Spleen (tissue), 11 donors: ENCODE results near the gene JSRP1. TPM values are rescaled to one million over a fixed set of nuclear protein-coding genes. Genes with fewer than 3 reads are reported as not detected.

Experiments
- DNase-seq: peaks from one replicate; pipeline ENCODE4 v3.0.0-alpha.2; 2020
- H3K27ac ChIP-seq, 8 donors: fragments of 200-600 bp; sonication (generic) in 7 of 8; 1 replicate in 4 of 8; 2 replicates in 4 of 8; pipeline versions ENCODE4 v1.5.0 to v1.8.0; 2016 to 2021; ENCODE audit warnings: inconsistent platforms in 4 of 8, mild to moderate bottlenecking in 4 of 8, moderate library complexity in 1 of 8
- H3K27me3 ChIP-seq, 7 donors: fragments of 200-600 bp; sonication (generic) in 6 of 7; replicated peaks in 1 of 7; 1 replicate in 4 of 7; 2 replicates in 3 of 7; pipeline versions ENCODE4 v1.5.0 to v1.8.0; 2016 to 2021; ENCODE audit warnings: inconsistent platforms in 3 of 7, mild to moderate bottlenecking in 1 of 7
- H3K36me3 ChIP-seq, 6 donors: fragments of 200-600 bp; sonication (generic) in 5 of 6; 1 replicate in 4 of 6; 2 replicates in 2 of 6; pipeline versions ENCODE4 v1.5.0 to v1.8.0; 2016 to 2021; ENCODE audit warnings: inconsistent platforms in 2 of 6
- H3K4me1 ChIP-seq, 6 donors: fragments of 200-600 bp; sonication (generic) in 5 of 6; 1 replicate in 3 of 6; 2 replicates in 3 of 6; pipeline versions ENCODE4 v1.5.0 to v1.8.0; 2016 to 2021; ENCODE audit warnings: inconsistent platforms in 3 of 6
- H3K4me3 ChIP-seq, 8 donors: fragments of 200-600 bp; sonication (generic) in 7 of 8; 1 replicate in 4 of 8; 2 replicates in 4 of 8; pipeline versions ENCODE4 v1.5.0 to v1.8.0; 2016 to 2021; ENCODE audit warnings: inconsistent platforms in 4 of 8, mild to moderate bottlenecking in 4 of 8, moderate library complexity in 2 of 8
- H3K9me3 ChIP-seq, 8 donors: fragments of 200-600 bp; sonication (generic) in 7 of 8; 1 replicate in 4 of 8; 2 replicates in 4 of 8; pipeline versions ENCODE4 v1.5.0 to v1.8.0; 2016 to 2021; ENCODE audit warnings: inconsistent platforms in 4 of 8
- CTCF ChIP-seq, 11 experiments: fragments of 200-600 bp in 7 of 11; fragments of 450-650 bp in 4 of 11; sonication (generic) in 4 of 11; IDR thresholded peaks in 8 of 11; conservative IDR thresholded peaks in 3 of 11; 1 replicate in 7 of 11; 2 replicates in 4 of 11; pipeline versions ENCODE4 v1.4.0 to v1.8.0; 2016 to 2021; ENCODE audit warnings: antibody characterized with exemption in 11 of 11, inconsistent platforms in 4 of 11, mild to moderate bottlenecking in 1 of 11
- POLR2A ChIP-seq, 3 donors: fragments of 450-650 bp; IDR thresholded peaks; one replicate each; pipeline ENCODE4 v1.5.1; 2017; ENCODE audit warnings: antibody characterized with exemption in 3 of 3, mild to moderate bottlenecking in 1 of 3
- POLR2AphosphoS5 ChIP-seq, 3 donors: sonication (generic); formaldehyde crosslinking; IDR thresholded peaks; one replicate each; pipeline ENCODE4 v1.5.1; 2017; ENCODE audit warnings: antibody characterized with exemption in 3 of 3
- WGBS, 5 donors: extraction: QIAGEN DNeasy Blood & Tissue Kit in 3 of 5; methylation state at CpG; one replicate each; pipeline versions ENCODE4 v1.1.5 to v1.1.7; 2013 to 2018; 5-methylcytosine and 5-hydroxymethylcytosine counted together
- intact Hi-C: fragments of 100-400 bp; cut with DNase I; formaldehyde crosslinking; loops from one replicate; pipeline ENCODE4 v1.15.0; 2023; ENCODE audit warnings: low total_unique reads
- polyA plus RNA-seq, 3 donors: library from polyadenylated mRNA; stranded (reverse); fragments of 200-250 nt; gene quantifications; one replicate each; pipeline ENCODE4 v1.2.1, GENCODE V29; 2013
- total RNA-seq, 7 donors: library from RNA; depleted of rRNA in 3 of 7; stranded (reverse); fragments of >200 nt in 3 of 7; fragmentation: NEBNext Ultra II Directional in 4 of 7; extraction: Animal tissue kit (Norgen Biotek cat#: 25700) in 4 of 7; gene quantifications; one replicate each; pipeline versions ENCODE4 v1.1.0 to v1.2.1, GENCODE V29; 2016 to 2021
- donor health status: healthy with polysubstance abuse.
- donor health status: DM: no; HTN: no; CAD: no; lungs with moderate emphysema.
- donor health status: DM: no; HTN: no; CAD: no.
- donor health status: Bipolar disorder and iron deficiency.
- donor health status: healthy.
- donor health status: DM: no; HTN: no; CAD: no.
- donor health status: DM: yes; HTN: yes; CAD: no.

The JSRP1 gene
- total and polyA plus RNA-seq, 10 donors, result 1.2 to 4.8 (median 3.1) TPM

DNA sequence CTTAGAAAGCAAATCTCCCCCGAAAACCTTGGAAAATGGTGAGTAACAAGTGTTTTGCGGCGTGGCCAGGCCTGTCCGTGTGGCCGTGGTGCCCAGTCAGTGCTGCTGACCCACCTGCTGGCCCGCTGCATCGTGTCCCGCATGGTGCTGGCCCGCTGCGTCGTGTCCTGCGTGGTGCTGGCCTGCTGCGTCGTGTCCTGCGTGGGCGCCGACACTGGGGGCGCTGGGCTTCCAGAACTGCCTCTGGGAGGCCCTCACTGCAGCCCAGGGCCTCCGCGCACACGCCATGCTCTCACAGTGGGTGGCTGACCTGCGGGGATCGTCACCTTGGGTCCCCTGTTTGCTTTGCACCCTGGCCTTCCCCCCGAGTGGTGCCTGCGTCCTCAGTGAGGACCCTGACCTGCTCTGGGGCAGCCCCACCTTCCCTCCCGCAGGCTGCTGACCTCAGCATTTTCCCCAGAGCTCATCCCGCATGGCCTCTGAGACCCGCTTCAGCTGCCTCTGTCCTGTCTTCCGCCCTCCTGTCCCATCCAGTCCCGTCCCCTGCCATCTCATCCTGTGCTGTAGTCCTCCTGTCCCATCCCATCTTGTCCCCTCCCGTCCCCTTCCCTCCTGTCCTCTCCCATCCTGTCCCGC lies 30.7 kb downstream of the JSRP1 start:
- no peaks in the 10 kb centered on the region for H3K27me3 ChIP-seq
- no peak for DNase-seq
- no peak for TF ChIP-seq CTCF (IDR thresholded peaks at IDR 0.05 in 8 of 11, conservative IDR thresholded peaks at IDR 0.05 in 3 of 11)
- peak in 1 of 3 donors; percentile 38 for TF ChIP-seq POLR2AphosphoS5 (IDR thresholded peaks at IDR 0.05)
- no peak overlapping the region for H3K4me3 ChIP-seq
- intact Hi-C loops, result no loop called here
- H3K36me3 ChIP-seq, result peaks cover 0 to 100% (median 84%) of the 10 kb centered on the region in 6 donors
- H3K4me1 ChIP-seq, result peaks cover 0 to 61% (median 15%) of the 10 kb centered on the region in 6 donors
- peak overlapping the region in 3 of 8 donors; percentile 69 to 78 (median 75) for H3K27ac ChIP-seq
- 94 to 96% (median 95%) methylated on average over 22 to 32 of the region's 32 CpGs for WGBS, 5 donors
- no peaks in the 10 kb centered on the region for H3K9me3 ChIP-seq

- Histone ChIP-seq H3K36me3 (peaks cover 0 to 100% (median 84%) of the 10 kb centered on the region in 6 donors), H3K27ac (peak overlapping the region in 5 of 8 donors; percentile 49 to 78 (median 69)), H3K4me3 (no peak overlapping the region), H3K27me3 (no peaks in the 10 kb centered on the region), H3K4me1 (peaks cover 0 to 61% (median 15%) of the 10 kb centered on the region in 6 donors), H3K9me3 (no peaks in the 10 kb centered on the region)
- WGBS, 5 donors, result 90 to 94% (median 93%) methylated on average over 12 to 13 of the region's 13 CpGs
- no peak for DNase-seq
- TF ChIP-seq CTCF (IDR thresholded peaks at IDR 0.05 in 8 of 11, conservative IDR thresholded peaks at IDR 0.05 in 3 of 11) (no peak), POLR2AphosphoS5 (IDR thresholded peaks at IDR 0.05) (no peak), POLR2A (IDR thresholded peaks at IDR 0.05) (no peak)
- intact Hi-C loops, result no loop called here
Observed at GRCh38 chr19:2224754-2225349, 31.4 kb downstream of the JSRP1 start.

DNA sequence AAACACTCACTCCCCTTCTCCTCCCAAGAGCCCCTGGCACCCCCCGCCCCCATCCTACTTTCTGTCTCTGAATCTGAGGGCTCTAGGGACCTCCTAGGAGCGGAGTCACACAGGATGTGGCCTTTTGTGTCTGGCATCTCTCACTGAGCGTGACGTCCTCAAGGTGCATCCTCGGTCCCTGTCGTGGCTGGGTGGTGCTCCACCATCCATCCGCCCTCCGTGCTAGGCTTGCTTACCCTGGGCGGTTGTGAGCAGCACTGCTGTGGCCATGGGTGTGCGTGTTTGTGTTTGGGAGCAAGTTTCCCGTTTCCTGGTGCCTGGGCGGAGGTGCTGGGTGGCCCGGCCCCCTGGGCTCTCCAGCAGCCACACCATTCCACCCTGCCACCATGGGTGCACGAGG lies 32.3 kb downstream of the JSRP1 start:
- Histone ChIP-seq H3K36me3 (peaks cover 0 to 100% (median 86%) of the 10 kb centered on the region in 6 donors), H3K4me1 (peaks cover 0 to 61% (median 15%) of the 10 kb centered on the region in 6 donors), H3K9me3 (no peaks in the 10 kb centered on the region), H3K27ac (peak overlapping the region in 6 of 8 donors; percentile 13 to 78 (median 67)), H3K27me3 (no peaks in the 10 kb centered on the region), H3K4me3 (no peak overlapping the region)
- no peak for TF ChIP-seq CTCF (IDR thresholded peaks at IDR 0.05 in 8 of 11, conservative IDR thresholded peaks at IDR 0.05 in 3 of 11)
- TF ChIP-seq POLR2AphosphoS5 (IDR thresholded peaks at IDR 0.05), result peak; percentile 70 to 84 (median 83)
- no peak for TF ChIP-seq POLR2A (IDR thresholded peaks at IDR 0.05)
- whole genome bisulfite sequencing, 5 donors, result 71 to 79% (median 72%) methylated on average over 14 of the region's 14 CpGs
- intact Hi-C loops, result no loop called here
- DNase-seq, result peak; percentile 92

GRCh38 chr19:2223391-2223790 lies 32.8 kb downstream of the JSRP1 start:
- H3K36me3 ChIP-seq, result peaks cover 0 to 100% (median 86%) of the 10 kb centered on the region in 6 donors
- WGBS, 5 donors, result 65 to 93% (median 83%) methylated on average over 7 to 18 of the region's 18 CpGs

More at GRCh38 chr19:2223391-2223790, 32.8 kb downstream of the JSRP1 start:
- Histone ChIP-seq H3K27me3 (no peaks in the 10 kb centered on the region), H3K4me3 (no peak overlapping the region), H3K27ac (peak overlapping the region in 6 of 8 donors; percentile 13 to 78 (median 67)), H3K9me3 (no peaks in the 10 kb centered on the region), H3K4me1 (peaks cover 0 to 59% (median 15%) of the 10 kb centered on the region in 6 donors)
- intact Hi-C loops, result no loop called here
- DNase-seq, result no peak
- TF ChIP-seq POLR2AphosphoS5 (IDR thresholded peaks at IDR 0.05), result no peak
- no peak for TF ChIP-seq POLR2A (IDR thresholded peaks at IDR 0.05)
- TF ChIP-seq CTCF (IDR thresholded peaks at IDR 0.05 in 8 of 11, conservative IDR thresholded peaks at IDR 0.05 in 3 of 11), result no peak
